ENCODE measurements around the gene ATG10.

The ATG10 gene

GRCh38 chr5:82290005-82290404 is 318.2 kb downstream of the ATG10 start:
- Histone ChIP-seq H3K27ac (no peak overlapping the region), H3K4me1 (no peaks in the 10 kb centered on the region), H3K9me3 (no peaks in the 10 kb centered on the region), H3K27me3 (no peaks in the 10 kb centered on the region), H3K36me3 (no peaks in the 10 kb centered on the region), H3K4me3 (no peak overlapping the region)
- no peak for TF ChIP-seq CTCF (IDR thresholded peaks at IDR 0.05)
- intact Hi-C loops (cut with DNase I; ENCODE audit: low total_unique reads): no loop called here
- no peak for DNase-seq

DNA sequence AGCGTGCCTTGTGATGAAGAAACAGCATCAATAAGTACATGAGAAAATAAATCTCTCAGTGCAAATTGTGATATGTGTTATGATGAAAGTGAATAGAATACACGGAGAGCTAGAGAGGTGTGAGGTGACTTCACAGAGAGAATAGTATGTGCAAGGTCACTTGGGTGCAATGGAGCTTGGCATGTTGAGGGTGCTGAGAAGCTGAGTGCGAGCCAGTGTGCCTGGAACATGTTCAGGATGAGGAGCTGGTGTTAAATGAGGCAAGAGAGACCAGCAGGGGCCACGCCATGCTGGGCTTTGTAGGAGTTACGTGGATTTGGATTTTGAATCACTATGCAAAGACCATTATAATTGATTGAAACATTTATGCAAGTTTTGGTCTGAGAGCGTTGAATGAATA is 319.1 kb downstream of the ATG10 start:
- no peaks in the 10 kb centered on the region for H3K4me1 ChIP-seq
- no peaks in the 10 kb centered on the region for H3K27me3 ChIP-seq
- H3K9me3 ChIP-seq: no peaks in the 10 kb centered on the region
- H3K36me3 ChIP-seq: no peaks in the 10 kb centered on the region
- DNase-seq: no peak
- intact Hi-C loops (cut with DNase I; ENCODE audit: low total_unique reads): no loop called here
- H3K4me3 ChIP-seq: no peak overlapping the region
- no peak overlapping the region for H3K27ac ChIP-seq
- TF ChIP-seq CTCF (IDR thresholded peaks at IDR 0.05): no peak

DNA sequence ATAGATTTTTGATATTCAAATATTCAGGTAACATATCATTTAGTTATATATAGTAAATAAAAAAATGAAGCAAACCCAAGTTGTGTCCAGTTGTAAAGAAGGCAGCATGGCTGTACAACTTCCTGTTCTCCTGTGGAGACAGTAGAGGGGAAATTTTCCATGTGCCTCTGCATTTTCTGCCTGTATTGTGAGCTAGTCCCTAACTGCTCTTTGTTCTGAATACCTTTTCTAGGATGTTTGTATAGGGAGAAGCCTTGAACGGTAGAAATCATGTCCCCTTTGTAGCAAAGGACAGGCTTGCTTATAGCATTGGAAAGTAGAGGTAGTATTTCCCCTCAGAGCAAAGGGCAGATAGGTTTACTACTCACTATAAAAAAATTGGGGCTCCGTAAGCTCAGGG is 319.6 kb downstream of the ATG10 start:
- intact Hi-C loops (cut with DNase I; ENCODE audit: low total_unique reads): no loop called here
- no peak overlapping the region for H3K27ac ChIP-seq
- no peak for TF ChIP-seq CTCF (IDR thresholded peaks at IDR 0.05)

DNA sequence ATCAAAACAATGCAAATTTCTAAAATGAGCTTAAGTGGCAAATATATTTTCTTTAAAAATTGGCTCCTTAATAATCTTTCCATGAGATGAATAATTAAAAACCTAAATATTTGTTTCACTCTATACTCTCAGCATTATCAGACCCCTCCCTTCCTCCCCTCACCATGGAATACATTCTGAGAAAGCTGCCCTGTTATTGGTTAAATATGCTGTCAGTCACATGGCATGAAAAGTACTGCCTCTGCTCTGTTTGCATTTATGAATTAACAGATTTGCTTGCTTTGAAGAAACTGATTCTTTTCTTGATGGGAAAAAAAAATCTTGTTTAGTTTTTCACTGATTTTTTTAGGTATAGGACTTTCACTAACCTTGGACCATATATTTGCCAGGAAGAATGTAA is 323.3 kb downstream of the ATG10 start:
- H3K36me3 ChIP-seq: no peaks in the 10 kb centered on the region
- no peaks in the 10 kb centered on the region for H3K9me3 ChIP-seq
- no peak overlapping the region for H3K27ac ChIP-seq
- H3K27me3 ChIP-seq: no peaks in the 10 kb centered on the region
- no peak for TF ChIP-seq CTCF (IDR thresholded peaks at IDR 0.05)
- H3K4me1 ChIP-seq: no peaks in the 10 kb centered on the region
- H3K4me3 ChIP-seq: no peak overlapping the region
- DNase-seq: no peak
- intact Hi-C loops (cut with DNase I; ENCODE audit: low total_unique reads): no loop called here

More for the DNA sequence above, 319.6 kb downstream of the ATG10 start:
- no peak for DNase-seq
- no peak overlapping the region for H3K4me3 ChIP-seq
- no peaks in the 10 kb centered on the region for H3K4me1 ChIP-seq
- H3K36me3 ChIP-seq: no peaks in the 10 kb centered on the region
- no peaks in the 10 kb centered on the region for H3K9me3 ChIP-seq
- H3K27me3 ChIP-seq: no peaks in the 10 kb centered on the region

DNA sequence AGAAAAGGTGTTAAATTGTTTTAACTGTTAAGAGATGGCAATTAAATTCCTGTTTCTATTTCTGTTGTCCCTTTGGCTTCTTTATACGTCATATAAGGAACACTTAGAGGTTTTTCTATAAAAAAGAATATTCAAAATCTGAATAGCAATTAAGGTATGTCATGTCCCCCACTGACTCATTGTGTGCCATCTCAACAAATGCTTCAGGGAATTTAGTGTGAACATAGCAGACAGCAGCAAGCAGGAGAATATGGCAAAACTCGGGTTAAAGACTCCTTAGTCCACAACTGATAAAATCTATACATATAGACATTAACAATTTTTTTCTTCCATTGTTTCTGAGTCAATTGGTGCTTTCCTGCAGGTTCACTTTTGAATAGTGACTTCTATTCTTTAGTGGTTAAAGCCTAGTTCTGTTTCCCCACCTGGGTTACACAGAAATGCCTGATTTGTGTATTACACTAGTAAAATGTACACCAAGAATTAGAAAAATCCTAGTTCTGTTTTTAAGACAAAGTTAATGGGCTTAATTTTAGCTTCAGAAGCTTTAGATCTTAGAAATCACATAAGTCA is 324.2 kb downstream of the ATG10 start:
- H3K27me3 ChIP-seq: no peaks in the 10 kb centered on the region
- DNase-seq: no peak
- H3K36me3 ChIP-seq: no peaks in the 10 kb centered on the region
- no peaks in the 10 kb centered on the region for H3K9me3 ChIP-seq
- TF ChIP-seq CTCF (IDR thresholded peaks at IDR 0.05): no peak
- H3K4me1 ChIP-seq: no peaks in the 10 kb centered on the region
- intact Hi-C loops (cut with DNase I; ENCODE audit: low total_unique reads): no loop called here
- H3K4me3 ChIP-seq: no peak overlapping the region
- H3K27ac ChIP-seq: no peak overlapping the region

GRCh38 chr5:82296929-82297328 is 325.1 kb downstream of the ATG10 start:
- H3K36me3 ChIP-seq: no peaks in the 10 kb centered on the region
- intact Hi-C loops (cut with DNase I; ENCODE audit: low total_unique reads): no loop called here
- H3K9me3 ChIP-seq: no peaks in the 10 kb centered on the region
- DNase-seq: no peak
- H3K27ac ChIP-seq: no peak overlapping the region
- H3K27me3 ChIP-seq: no peaks in the 10 kb centered on the region
- H3K4me1 ChIP-seq: no peaks in the 10 kb centered on the region
- no peak for TF ChIP-seq CTCF (IDR thresholded peaks at IDR 0.05)
- no peak overlapping the region for H3K4me3 ChIP-seq

All from tibial artery (tissue), 4 donors.